ENCODE results near the gene RGS3. TPM values are rescaled to one million over a fixed set of nuclear protein-coding genes. Genes with fewer than 3 reads are reported as not detected.

The RGS3 gene
- total RNA-seq, 1 donor from 2014 or later, result 15.0 TPM

DNA sequence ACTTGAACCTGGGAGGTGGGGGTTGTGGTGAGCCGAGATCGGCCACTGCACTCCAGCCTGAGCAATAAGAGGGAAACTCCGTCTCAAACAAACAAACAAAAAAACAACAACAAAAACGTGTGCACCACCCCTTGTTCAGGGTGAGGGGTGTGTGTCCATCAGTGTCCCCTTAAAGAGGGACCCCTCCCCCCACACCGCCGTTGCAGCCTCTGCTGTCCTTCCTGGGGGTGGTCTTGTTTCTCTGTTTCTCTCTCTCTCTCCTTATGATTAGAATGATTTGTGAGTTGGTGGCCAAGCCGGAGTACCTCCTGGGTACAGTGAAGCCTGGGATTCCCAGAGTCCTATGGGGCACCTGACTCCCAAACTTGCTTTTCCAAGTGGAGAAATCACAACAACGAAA is 49.6 kb downstream of the RGS3 start:
- TF ChIP-seq, protein P1, sequence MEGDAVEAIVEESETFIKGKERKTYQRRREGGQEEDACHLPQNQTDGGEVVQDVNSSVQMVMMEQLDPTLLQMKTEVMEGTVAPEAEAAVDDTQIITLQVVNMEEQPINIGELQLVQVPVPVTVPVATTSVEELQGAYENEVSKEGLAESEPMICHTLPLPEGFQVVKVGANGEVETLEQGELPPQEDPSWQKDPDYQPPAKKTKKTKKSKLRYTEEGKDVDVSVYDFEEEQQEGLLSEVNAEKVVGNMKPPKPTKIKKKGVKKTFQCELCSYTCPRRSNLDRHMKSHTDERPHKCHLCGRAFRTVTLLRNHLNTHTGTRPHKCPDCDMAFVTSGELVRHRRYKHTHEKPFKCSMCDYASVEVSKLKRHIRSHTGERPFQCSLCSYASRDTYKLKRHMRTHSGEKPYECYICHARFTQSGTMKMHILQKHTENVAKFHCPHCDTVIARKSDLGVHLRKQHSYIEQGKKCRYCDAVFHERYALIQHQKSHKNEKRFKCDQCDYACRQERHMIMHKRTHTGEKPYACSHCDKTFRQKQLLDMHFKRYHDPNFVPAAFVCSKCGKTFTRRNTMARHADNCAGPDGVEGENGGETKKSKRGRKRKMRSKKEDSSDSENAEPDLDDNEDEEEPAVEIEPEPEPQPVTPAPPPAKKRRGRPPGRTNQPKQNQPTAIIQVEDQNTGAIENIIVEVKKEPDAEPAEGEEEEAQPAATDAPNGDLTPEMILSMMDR (IDR thresholded peaks at IDR 0.05), result no peak
- ChIA-PET CTCF (interaction anchor here (1.1 kb wide), 1 partner anchor 143 kb away, joined by 5 read pairs; no protein-coding TSS in a partner anchor), POLR2A (no interaction called here)
- Mint-ChIP-seq H3K27me3 (no peaks in the 10 kb centered on the region), H3K4me3 (no peak overlapping the region), H3K36me3 (ENCODE audit: low read depth) (no peaks in the 10 kb centered on the region), H3K9me3 (no peaks in the 10 kb centered on the region), H3K4me1 (peaks cover 28% of the 10 kb centered on the region), H3K27ac (no peak overlapping the region)
- intact Hi-C loops (cut with micrococcal nuclease), result no loop called here
- ATAC-seq (ENCODE audit: low read depth) (no peak), DNase-seq (no peak)

DNA sequence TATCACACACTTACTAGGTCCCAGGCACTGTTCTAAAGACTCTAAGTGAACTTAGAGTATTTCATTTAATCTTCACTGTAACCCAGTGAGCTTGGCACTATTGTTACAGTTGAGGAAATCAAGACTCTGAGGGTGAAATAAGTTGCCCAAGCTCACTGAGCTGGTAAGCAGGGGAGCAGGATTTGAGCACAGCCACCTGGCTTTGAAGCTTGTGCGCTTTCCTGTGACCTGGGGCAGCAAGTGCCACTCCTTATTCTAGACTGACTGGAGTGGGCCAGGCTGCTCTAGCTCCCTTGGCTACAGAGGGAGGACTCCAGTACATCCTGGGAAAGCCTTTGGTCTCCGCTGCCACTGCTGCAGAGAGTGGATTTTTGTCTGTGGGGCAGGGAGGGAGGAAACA is 50.0 kb downstream of the RGS3 start:
- Mint-ChIP-seq H3K36me3 (ENCODE audit: low read depth) (no peaks in the 10 kb centered on the region), H3K4me3 (no peak overlapping the region), H3K27me3 (no peaks in the 10 kb centered on the region), H3K9me3 (no peaks in the 10 kb centered on the region), H3K27ac (no peak overlapping the region), H3K4me1 (peaks cover 31% of the 10 kb centered on the region)
- CTCF ChIA-PET, result interaction anchor here (1.1 kb wide), 1 partner anchor 142 kb away, joined by 5 read pairs; no protein-coding TSS in a partner anchor
- ATAC-seq (ENCODE audit: low read depth) (no peak), DNase-seq (no peak)
- TF ChIP-seq, protein P1 (IDR thresholded peaks at IDR 0.05), result no peak
- POLR2A ChIA-PET, result no interaction called here
- intact Hi-C loops (cut with micrococcal nuclease), result no loop called here

DNA sequence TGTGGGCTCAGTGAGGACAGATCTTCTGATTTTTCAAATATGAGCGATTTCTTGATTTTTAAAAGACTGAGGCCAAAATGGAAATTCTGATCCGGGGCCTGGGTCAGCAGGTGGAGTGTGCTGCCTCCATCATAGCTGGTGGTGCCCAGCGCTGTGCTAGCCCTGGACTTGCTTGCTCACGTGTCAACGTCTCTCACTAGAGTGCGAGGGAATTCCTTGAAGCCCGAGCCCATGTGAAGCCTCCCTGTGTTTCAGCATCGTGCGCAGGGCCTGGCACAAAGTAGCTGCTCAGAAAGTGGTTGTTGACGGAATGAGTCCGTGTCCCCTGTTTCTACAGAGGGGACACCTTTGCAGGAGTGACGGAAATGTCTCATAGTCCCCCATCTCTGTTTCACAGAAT is 50.5 kb downstream of the RGS3 start:
- ATAC-seq (ENCODE audit: low read depth) (no peak), DNase-seq (no peak)
- no peaks in the 10 kb centered on the region for H3K9me3 Mint-ChIP-seq
- H3K36me3 Mint-ChIP-seq (ENCODE audit: low read depth), result no peaks in the 10 kb centered on the region
- no peak overlapping the region for H3K4me3 Mint-ChIP-seq
- no peak overlapping the region for H3K27ac Mint-ChIP-seq
- peaks cover 31% of the 10 kb centered on the region for H3K4me1 Mint-ChIP-seq
- TF ChIP-seq, protein P1 (IDR thresholded peaks at IDR 0.05), result no peak
- no peaks in the 10 kb centered on the region for H3K27me3 Mint-ChIP-seq
- ChIA-PET POLR2A (no interaction called here), CTCF (interaction anchor here (1.1 kb wide), 1 partner anchor 142 kb away, joined by 5 read pairs; no protein-coding TSS in a partner anchor)
- intact Hi-C loops (cut with micrococcal nuclease), result no loop called here

DNA sequence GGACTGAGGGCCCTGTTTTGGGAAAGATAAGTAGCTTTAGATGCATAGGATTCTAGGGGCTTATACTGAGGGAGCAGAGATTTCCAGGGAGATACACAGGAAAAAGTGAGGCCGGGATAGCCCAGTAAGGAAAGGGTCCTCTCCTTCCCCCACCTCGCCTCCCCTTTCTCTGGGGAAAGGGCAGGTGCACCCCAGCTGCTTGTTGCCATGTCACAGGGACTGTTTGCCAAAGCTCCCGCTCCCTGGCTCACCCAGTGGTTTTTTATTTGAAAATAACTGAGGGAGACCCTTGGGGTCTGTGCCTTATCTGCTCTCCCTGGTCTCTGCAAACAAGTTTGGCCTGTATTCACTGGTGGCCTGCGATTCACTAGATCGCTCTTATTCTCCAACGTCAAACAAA is 51.2 kb downstream of the RGS3 start:
- intact Hi-C loops (cut with micrococcal nuclease), result loop anchor here (5.0 kb wide), 2 partner anchors 47 to 102 kb away; partner anchors contain the start of genes C9orf43 and POLE3
- H3K27me3 Mint-ChIP-seq, result no peaks in the 10 kb centered on the region
- TF ChIP-seq, protein P1 (IDR thresholded peaks at IDR 0.05), result no peak
- no peaks in the 10 kb centered on the region for H3K36me3 Mint-ChIP-seq (ENCODE audit: low read depth)
- no peak for DNase-seq
- H3K9me3 Mint-ChIP-seq, result no peaks in the 10 kb centered on the region
- H3K4me1 Mint-ChIP-seq, result peaks cover 31% of the 10 kb centered on the region
- ATAC-seq (ENCODE audit: low read depth), result no peak
- POLR2A ChIA-PET, result interaction anchor here (1.3 kb wide), 1 partner anchor 9 kb away, joined by 3 read pairs; no protein-coding TSS in a partner anchor
- H3K27ac Mint-ChIP-seq, result no peak overlapping the region
- H3K4me3 Mint-ChIP-seq, result no peak overlapping the region
- CTCF ChIA-PET, result interaction anchor here (1.2 kb wide), 1 partner anchor 67 kb away, joined by 3 read pairs; no protein-coding TSS in a partner anchor

DNA sequence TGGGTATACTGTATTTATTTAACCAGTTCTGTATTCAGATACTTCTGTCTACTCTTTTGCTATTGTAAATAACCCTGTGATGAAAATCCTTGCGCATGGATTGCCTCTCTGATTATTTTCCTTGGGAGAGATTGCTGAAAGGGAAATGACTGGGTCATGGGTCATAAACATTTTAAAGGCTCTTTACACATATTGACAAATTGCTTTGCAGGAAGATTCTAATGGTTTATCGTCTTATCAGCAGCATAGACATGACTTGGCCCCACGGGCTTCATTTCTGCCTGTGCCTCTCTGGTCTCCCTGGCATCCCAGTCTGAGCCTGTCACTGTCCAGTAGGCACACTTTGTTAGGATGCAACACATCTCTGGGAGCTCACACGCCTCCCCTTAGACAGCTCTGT is 52.3 kb downstream of the RGS3 start:
- Mint-ChIP-seq H3K27ac (no peak overlapping the region), H3K9me3 (no peaks in the 10 kb centered on the region), H3K36me3 (ENCODE audit: low read depth) (no peaks in the 10 kb centered on the region), H3K27me3 (no peaks in the 10 kb centered on the region), H3K4me3 (no peak overlapping the region), H3K4me1 (peaks cover 31% of the 10 kb centered on the region)
- ChIA-PET POLR2A (no interaction called here), CTCF (no interaction called here)
- TF ChIP-seq, protein P1 (IDR thresholded peaks at IDR 0.05), result no peak
- DNase-seq (no peak), ATAC-seq (ENCODE audit: low read depth) (no peak)
- intact Hi-C loops (cut with micrococcal nuclease), result loop anchor here (2.0 to 5.0 kb wide), 3 partner anchors 49 to 104 kb away; partner anchors contain the start of genes C9orf43 and POLE3

Data from activated B cell treated with CpG ODN at 0.5 μM for 24 hours (primary cell).